ENCODE data around the gene NBAS.
A peak's percentile ranks its signal among the peaks of the same experiment; 100 is the strongest.

The NBAS gene

GRCh38 chr2:15170070-15170775, 390.9 kb downstream of the NBAS start:
- H3K4me3 ChIP-seq (ENCODE audit: low read depth, low read length), result peak overlapping the region; percentile 20
- TF ChIP-seq CTCF (IDR thresholded peaks at IDR 0.05; ENCODE audit: low read depth, low read length), result no peak
- in situ Hi-C loops (cut with HindIII; ENCODE audit: low sequenced_read_pairs), result no loop called here
- DNase-seq (ENCODE audit: low read depth, low spot score), result no peak

GRCh38 chr2:15169326-15170069, 391.6 kb downstream of the NBAS start:
- peak overlapping the region; percentile 20 for H3K4me3 ChIP-seq (ENCODE audit: low read depth, low read length)
- in situ Hi-C loops (cut with HindIII; ENCODE audit: low sequenced_read_pairs), result no loop called here
- DNase-seq (ENCODE audit: low read depth, low spot score), result peak; percentile 91
- no peak for TF ChIP-seq CTCF (IDR thresholded peaks at IDR 0.05; ENCODE audit: low read depth, low read length)

GRCh38 chr2:15168116-15168515, 393.0 kb downstream of the NBAS start:
- no peak for TF ChIP-seq CTCF (IDR thresholded peaks at IDR 0.05; ENCODE audit: low read depth, low read length)
- H3K4me3 ChIP-seq (ENCODE audit: low read depth, low read length), result no peak overlapping the region
- no peak for DNase-seq (ENCODE audit: low read depth, low spot score)
- in situ Hi-C loops (cut with HindIII; ENCODE audit: low sequenced_read_pairs), result no loop called here

- no peak overlapping the region for H3K4me3 ChIP-seq (ENCODE audit: low read depth, low read length)
- no peak for TF ChIP-seq CTCF (IDR thresholded peaks at IDR 0.05; ENCODE audit: low read depth, low read length)
- no peak for DNase-seq (ENCODE audit: low read depth, low spot score)
- in situ Hi-C loops (cut with HindIII; ENCODE audit: low sequenced_read_pairs), result no loop called here
Measured at GRCh38 chr2:15166878-15167277, 394.3 kb downstream of the NBAS start.

- no peak for TF ChIP-seq CTCF (IDR thresholded peaks at IDR 0.05; ENCODE audit: low read depth, low read length)
- in situ Hi-C loops (cut with HindIII; ENCODE audit: low sequenced_read_pairs), result no loop called here
- DNase-seq (ENCODE audit: low read depth, low spot score), result no peak
- no peak overlapping the region for H3K4me3 ChIP-seq (ENCODE audit: low read depth, low read length)
Measured at GRCh38 chr2:15163326-15163725, 397.8 kb downstream of the NBAS start.

- no peak overlapping the region for H3K4me3 ChIP-seq (ENCODE audit: low read depth, low read length)
- DNase-seq (ENCODE audit: low read depth, low spot score), result no peak
- in situ Hi-C loops (cut with HindIII; ENCODE audit: low sequenced_read_pairs), result no loop called here
- no peak for TF ChIP-seq CTCF (IDR thresholded peaks at IDR 0.05; ENCODE audit: low read depth, low read length)
Measured at GRCh38 chr2:15162620-15163019, 398.5 kb downstream of the NBAS start.
